Left ventricle myocardium superior (tissue), 1 donor: ENCODE results near the gene ATP8A2. TPM values are rescaled to one million over a fixed set of nuclear protein-coding genes. Genes with fewer than 3 reads are reported as not detected.

Experiments
- ATAC-seq: fragments of 200-7000 bp; cut with Tn5 transposase; one replicate; pipeline ENCODE4 v1.9.1; 2020; ENCODE audit warnings: mild to moderate bottlenecking, moderate library complexity
- DNase-seq: peaks from one replicate; pipeline ENCODE4 v3.0.0-alpha.2; 2020
- intact Hi-C: fragments of 100-400 bp; cut with micrococcal nuclease; formaldehyde crosslinking; loops from one replicate; pipeline ENCODE4 v1.11.0; 2022
- total RNA-seq: library from RNA; stranded (reverse); fragmentation: NEBNext Ultra II Directional; extraction: Animal tissue kit (Norgen Biotek cat#: 25700); gene quantifications from one replicate; pipeline ENCODE4 v1.2.1, GENCODE V29; 2021
- donor health status: DM: no; HTN: yes; CAD: no; lungs with severe emphysema.

ATP8A2 gene
- total RNA-seq, 1 donor from 2014 or later: 0.15 TPM

GRCh38 chr13:25587326-25587980 is 215.7 kb downstream of the ATP8A2 start:
- ATAC-seq (no peak), DNase-seq (no peak)
- intact Hi-C loops: no loop called here

DNA sequence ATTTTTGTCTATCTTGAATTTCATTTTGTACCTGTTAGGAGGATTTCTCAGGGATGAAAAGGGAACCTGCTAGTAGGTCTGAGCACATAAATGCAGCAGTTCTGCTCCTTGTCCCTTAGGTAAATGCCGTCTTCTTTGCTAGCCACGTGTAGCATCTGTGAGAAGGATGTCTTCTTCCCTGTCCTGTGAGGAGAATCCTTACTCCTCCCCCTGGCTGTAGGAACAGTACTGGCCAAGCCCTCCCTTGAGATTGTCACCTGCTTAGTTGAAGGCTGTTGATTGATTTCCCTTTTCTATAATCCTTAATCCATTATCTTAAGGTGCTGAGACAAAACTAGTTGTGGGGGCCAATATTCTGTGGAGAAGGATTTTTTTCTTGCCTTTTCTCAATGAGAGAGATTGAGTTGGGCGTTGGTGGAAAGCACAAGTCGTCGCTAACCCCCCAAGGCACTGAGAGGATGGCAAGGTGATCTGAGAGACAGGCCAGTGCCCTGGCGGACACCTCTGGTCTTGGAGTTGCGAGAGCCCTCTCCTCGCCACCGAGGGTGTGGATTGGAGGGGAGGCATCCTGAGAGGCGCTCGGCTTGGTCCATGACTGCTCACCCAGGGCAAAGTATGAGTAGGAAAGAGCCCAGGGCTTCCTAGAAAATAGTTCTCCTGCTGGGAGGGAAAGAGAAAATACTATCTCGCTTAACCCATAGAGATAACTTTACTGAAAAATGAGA is 216.7 kb downstream of the ATP8A2 start:
- intact Hi-C loops: no loop called here
- DNase-seq: no peak
- no peak for ATAC-seq

DNA sequence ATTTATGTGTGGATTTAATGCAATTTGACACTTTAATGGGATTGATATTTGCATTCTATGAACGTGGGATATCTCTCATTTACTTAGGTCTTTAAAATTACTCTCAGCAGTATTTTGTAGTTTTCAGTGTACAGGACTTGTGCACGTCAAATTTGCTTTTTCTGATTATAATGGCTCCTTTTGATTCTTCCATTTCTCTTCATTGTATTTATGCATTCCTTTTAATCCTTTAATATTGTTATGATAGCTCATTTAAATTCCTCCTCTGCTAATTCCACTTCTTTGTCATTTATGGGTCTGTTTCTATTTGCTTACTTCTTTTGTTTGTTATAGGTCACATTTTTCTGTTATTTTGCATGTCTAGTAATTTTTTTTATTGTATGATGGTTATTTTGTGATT is 226.6 kb downstream of the ATP8A2 start:
- DNase-seq (no peak), ATAC-seq (no peak)
- intact Hi-C loops: no loop called here

DNA sequence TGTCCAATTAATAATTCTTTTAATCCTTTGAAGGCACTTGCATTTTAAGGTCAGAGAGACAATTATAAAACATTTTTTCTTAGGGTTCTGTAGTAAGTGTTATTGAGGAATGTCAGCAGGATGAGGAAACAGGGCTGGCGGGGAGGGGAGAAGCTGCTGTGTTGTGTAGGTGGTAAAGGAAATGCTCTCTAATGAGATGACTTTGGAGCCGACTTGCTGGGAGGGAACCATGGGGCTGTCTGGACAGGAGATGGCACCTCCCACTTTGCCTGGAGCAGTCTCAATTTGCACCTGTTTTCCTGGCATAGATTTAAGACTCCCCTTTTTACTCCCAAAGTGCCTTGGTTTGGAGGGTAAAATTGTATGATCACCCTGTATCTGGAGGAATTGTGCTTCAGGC is 230.4 kb downstream of the ATP8A2 start:
- DNase-seq: no peak
- intact Hi-C loops: no loop called here
- no peak for ATAC-seq

GRCh38 chr13:25604106-25604505 is 232.3 kb downstream of the ATP8A2 start:
- ATAC-seq: no peak
- DNase-seq: no peak
- intact Hi-C loops: no loop called here

GRCh38 chr13:25607096-25607495 is 235.3 kb downstream of the ATP8A2 start:
- intact Hi-C loops: no loop called here
- no peak for ATAC-seq
- DNase-seq: no peak

GRCh38 chr13:25608181-25608580 is 236.4 kb downstream of the ATP8A2 start:
- intact Hi-C loops: no loop called here
- no peak for ATAC-seq

DNA sequence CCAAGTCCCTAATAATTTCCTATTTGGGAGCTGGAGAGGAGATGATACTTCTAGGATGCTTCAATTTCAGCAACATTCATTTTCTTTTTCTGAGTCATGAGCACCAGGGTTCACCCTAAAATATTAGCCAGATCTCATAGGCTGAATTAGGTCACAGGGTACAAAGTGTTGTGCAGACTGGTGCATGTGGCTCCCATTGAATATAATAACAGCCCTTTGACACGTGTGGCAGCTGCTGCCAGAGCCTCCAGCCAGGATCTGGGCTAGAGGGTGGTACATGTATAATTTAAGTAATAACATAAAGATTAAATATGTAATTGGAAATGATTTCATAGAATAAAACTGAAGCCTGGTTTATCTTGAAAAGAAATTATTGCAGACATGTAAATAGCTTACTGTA is 244.9 kb downstream of the ATP8A2 start:
- intact Hi-C loops: no loop called here
- DNase-seq (no peak), ATAC-seq (no peak)

More at GRCh38 chr13:25608181-25608580, 236.4 kb downstream of the ATP8A2 start:
- no peak for DNase-seq

- intact Hi-C loops: no loop called here
- DNase-seq: no peak
- ATAC-seq: no peak
Observed at GRCh38 chr13:25619897-25620296, 248.1 kb downstream of the ATP8A2 start.

DNA sequence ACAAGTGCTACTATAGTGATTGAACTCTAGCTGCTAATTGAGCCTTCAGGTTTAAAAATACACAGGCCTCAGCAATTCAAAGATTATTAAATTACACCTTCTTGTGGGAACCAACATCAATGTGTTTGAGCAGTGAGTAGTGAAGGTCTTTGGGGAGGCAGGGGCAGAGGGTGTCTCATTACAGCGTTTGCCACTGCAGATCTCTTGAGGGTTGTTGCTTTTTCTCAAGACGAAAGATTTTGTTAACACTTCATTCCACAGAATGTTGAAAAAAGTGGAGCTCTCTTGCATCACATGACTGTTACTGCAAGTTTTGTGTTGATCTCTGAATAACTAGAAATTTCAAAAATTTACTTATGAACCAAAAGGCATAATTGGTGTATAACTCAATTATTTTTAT is 253.6 kb downstream of the ATP8A2 start:
- ATAC-seq: no peak
- intact Hi-C loops: no loop called here
- DNase-seq: no peak

DNA sequence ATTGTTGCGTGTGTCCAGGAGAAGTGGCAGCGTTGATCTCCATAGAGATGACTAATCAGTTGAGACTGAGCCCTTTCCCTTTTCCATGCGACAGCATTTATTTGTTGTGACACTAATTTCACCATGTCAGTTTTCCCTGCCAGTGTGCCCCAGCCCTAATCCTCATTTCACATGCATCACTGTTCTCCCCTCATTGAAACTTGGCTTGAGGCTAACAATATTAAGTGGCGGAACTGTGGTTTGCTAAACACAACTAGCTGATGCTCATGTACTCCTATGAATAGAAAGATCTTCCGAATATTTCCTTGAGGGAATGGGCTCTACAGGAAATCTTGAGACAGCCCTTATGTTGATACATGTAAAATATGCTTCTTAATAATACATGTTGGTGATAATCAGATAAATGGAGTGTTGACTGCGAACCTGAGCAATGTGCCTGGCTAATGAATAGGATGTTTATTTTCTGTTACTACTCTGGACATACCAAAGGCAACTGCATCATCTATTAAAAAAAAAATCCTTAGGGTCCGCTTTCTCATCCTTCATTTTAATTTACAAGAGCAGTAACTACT is 258.6 kb downstream of the ATP8A2 start:
- no peak for ATAC-seq
- DNase-seq: no peak
- intact Hi-C loops: no loop called here

DNA sequence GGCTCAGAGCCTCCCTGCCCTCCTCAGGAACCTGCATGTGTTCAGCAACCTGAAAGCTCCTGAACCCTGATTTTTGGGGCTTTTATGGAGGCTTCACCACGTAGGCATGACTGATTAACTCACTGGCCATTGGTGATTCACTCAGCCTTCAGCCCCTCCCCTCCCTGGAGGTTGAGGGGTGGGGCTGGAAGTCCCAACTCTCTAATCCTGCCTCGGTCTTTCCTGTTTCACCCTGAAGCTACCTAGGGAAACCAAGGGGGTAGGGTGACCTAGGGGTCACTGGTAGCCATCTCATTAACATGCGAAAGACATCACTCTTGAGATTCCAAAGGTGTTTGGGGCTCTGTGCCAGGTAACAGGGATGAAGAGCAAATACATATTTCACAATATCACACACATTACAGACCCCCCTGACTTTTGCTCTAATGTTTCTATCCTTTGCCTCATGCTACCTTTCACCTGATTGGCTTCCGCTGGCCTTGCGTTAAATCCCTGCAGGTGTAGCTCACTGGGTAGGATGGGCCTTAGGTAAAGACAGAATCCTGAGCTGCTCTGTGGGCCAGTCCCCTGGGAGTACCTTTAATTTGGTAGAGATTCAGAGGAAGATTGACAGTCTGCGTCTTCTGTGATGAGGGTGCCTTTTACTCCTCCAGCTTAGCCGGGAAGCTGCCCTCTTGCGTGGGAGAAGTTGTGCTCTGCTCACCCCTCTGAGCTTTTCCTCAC is 260.6 kb downstream of the ATP8A2 start:
- DNase-seq (no peak), ATAC-seq (no peak)
- intact Hi-C loops: no loop called here

GRCh38 chr13:25633093-25633492 is 261.3 kb downstream of the ATP8A2 start:
- intact Hi-C loops: no loop called here
- DNase-seq (no peak), ATAC-seq (no peak)

- no peak for ATAC-seq
Observed at GRCh38 chr13:25645681-25646080, 273.9 kb downstream of the ATP8A2 start.

GRCh38 chr13:25649001-25649633 is 277.3 kb downstream of the ATP8A2 start:
- ATAC-seq (no peak), DNase-seq (no peak)
- intact Hi-C loops: no loop called here

More at GRCh38 chr13:25645681-25646080, 273.9 kb downstream of the ATP8A2 start:
- intact Hi-C loops: no loop called here
- DNase-seq: no peak

DNA sequence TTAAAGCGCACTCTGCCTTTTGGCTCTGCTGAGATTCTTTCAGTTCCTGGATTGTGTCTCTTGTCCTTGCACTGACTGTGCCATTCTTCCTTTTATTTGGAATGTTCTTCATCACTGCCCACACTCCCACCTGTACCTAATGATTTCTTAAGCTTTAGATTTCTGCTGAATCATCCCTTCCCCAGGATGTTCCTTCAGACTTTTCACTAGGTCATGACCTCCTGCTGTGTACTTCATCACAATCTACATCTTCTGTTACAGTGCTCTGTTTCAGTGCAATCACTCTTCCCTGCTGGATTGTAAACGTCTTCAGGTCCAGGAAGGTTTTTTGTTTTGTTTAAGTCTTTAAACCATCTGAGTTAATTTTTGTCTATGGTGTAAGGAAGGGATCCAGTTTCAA is 281.0 kb downstream of the ATP8A2 start:
- no peak for ATAC-seq
- intact Hi-C loops: no loop called here
- no peak for DNase-seq

DNA sequence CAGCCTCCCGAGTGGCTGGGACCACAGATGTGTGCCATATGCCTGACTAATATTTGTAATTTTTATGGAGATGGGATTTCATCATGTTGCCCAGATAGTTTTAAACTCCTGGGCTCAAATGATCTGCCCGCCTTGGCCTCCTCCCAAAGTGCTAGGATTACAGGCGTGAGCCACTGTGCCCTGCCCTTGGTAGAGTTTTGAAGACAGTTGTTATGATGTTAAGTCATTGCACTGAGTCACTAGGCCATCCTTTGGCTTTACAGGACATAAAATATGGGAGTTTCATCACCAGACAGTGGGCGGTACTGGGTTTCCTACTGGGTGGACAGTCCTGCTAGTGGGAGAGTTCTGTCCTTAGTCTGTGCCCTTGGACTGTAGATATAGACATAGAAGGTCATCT is 282.5 kb downstream of the ATP8A2 start:
- ATAC-seq (no peak), DNase-seq (no peak)
- intact Hi-C loops: no loop called here

GRCh38 chr13:25657157-25657556 is 285.4 kb downstream of the ATP8A2 start:
- intact Hi-C loops: no loop called here
- ATAC-seq (no peak), DNase-seq (no peak)

GRCh38 chr13:25659091-25659795 is 287.5 kb downstream of the ATP8A2 start:
- ATAC-seq (no peak), DNase-seq (no peak)
- intact Hi-C loops: no loop called here
